HepG2 (cell line): Measurements from ENCODE around the gene AFG1L.

Experiments
- ATF3 ChIP-seq: sonication (generic); formaldehyde crosslinking; IDR thresholded peaks from 2 replicates; pipeline ENCODE4 v1.4.0; 2020; ENCODE audit warnings: missing genetic modification reagents
- ELF1 ChIP-seq: sonication (generic); formaldehyde crosslinking; IDR thresholded peaks from 2 replicates; pipeline ENCODE4 v1.4.0; 2020; ENCODE audit warnings: missing genetic modification reagents
- FOXK2 ChIP-seq: fragments of 450-650 bp; IDR thresholded peaks from 2 replicates; pipeline ENCODE4 v1.6.1; 2016
- KLF16 ChIP-seq, 2 experiments: sonication (generic) in 1 of 2; formaldehyde crosslinking in 1 of 2; IDR thresholded peaks; 2 replicates each; pipeline versions ENCODE4 v1.6.1 to v1.8.0; 2016 to 2023; ENCODE audit warnings: missing genetic modification reagents in 2 of 2, missing compliant biosample characterization in 1 of 2
- MTF1 ChIP-seq: sonication (generic); formaldehyde crosslinking; IDR thresholded peaks from 2 replicates; pipeline ENCODE4 v1.5.0; 2020; ENCODE audit warnings: missing genetic modification reagents
- SMC3 ChIP-seq: IDR thresholded peaks from 2 replicates; pipeline ENCODE4 v1.6.1; 2011; ENCODE audit warnings: low read length, improper control_type of control experiment
- ZBTB8A ChIP-seq: sonication (generic); formaldehyde crosslinking; IDR thresholded peaks from 2 replicates; pipeline ENCODE4 v1.4.0; 2020; ENCODE audit warnings: mild to moderate bottlenecking, low read depth, missing genetic modification reagents, borderline replicate concordance
- ZNF589 ChIP-seq: sonication (generic); formaldehyde crosslinking; conservative IDR thresholded peaks from 2 replicates; pipeline ENCODE4 v1.8.0; 2022; ENCODE audit warnings: mild to moderate bottlenecking, moderate library complexity, missing genetic modification reagents
- ZZZ3 ChIP-seq: sonication (generic); formaldehyde crosslinking; IDR thresholded peaks from 2 replicates; pipeline ENCODE4 v1.4.0; 2020; ENCODE audit warnings: missing genetic modification reagents, mild to moderate bottlenecking, borderline replicate concordance
- TF ChIP-seq, protein P1 (sequence below): sonication (generic); IDR thresholded peaks from 2 replicates; pipeline ENCODE4 v1.6.1; 2016; ENCODE audit warnings: low read depth, borderline replicate concordance
- TF ChIP-seq, protein P2 (sequence below): IDR thresholded peaks from 2 replicates; pipeline ENCODE4 v1.6.1; 2016; ENCODE audit warnings: low read depth, borderline replicate concordance

GRCh38 chr6:108574457-108575141, 279.7 kb downstream of the AFG1L start:
- no peak for TF ChIP-seq ELF1 (CRISPR knock-in tag)
- no peak for TF ChIP-seq FOXK2
- TF ChIP-seq ZZZ3: no peak
- TF ChIP-seq KLF16 (CRISPR knock-in tag; IDR thresholded peaks at IDR 0.05): no peak
- no peak for TF ChIP-seq SMC3
- TF ChIP-seq ZNF589 (CRISPR knock-in tag): no peak
- TF ChIP-seq MTF1 (CRISPR knock-in tag): no peak
- TF ChIP-seq, protein P1, sequence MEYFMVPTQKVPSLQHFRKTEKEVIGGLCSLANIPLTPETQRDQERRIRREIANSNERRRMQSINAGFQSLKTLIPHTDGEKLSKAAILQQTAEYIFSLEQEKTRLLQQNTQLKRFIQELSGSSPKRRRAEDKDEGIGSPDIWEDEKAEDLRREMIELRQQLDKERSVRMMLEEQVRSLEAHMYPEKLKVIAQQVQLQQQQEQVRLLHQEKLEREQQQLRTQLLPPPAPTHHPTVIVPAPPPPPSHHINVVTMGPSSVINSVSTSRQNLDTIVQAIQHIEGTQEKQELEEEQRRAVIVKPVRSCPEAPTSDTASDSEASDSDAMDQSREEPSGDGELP: no peak
- TF ChIP-seq, protein P2, sequence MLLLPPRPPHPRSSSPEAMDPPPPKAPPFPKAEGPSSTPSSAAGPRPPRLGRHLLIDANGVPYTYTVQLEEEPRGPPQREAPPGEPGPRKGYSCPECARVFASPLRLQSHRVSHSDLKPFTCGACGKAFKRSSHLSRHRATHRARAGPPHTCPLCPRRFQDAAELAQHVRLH: no peak
- no peak for TF ChIP-seq ZBTB8A (CRISPR knock-in tag)
- no peak for TF ChIP-seq ATF3 (CRISPR knock-in tag)
